ENCODE data around the gene HMCN1.
"Not testable (repeated sequence)": the region's sequence is repeated elsewhere in the genome, so short reads cannot be mapped to it uniquely, and the experiment has no call there.

The HMCN1 gene

GRCh38 chr1:185792040-185792439 is 57.8 kb downstream of the HMCN1 start:
- TF ChIP-seq EZH2 (optimal IDR thresholded peaks at IDR 0.05; ENCODE audit: low read depth, low read length) (no peak), EZH2phosphoT487 (IDR thresholded peaks at IDR 0.05; ENCODE audit: low read length) (no peak), CTCF (IDR thresholded peaks at IDR 0.05; ENCODE audit: low read length) (no peak)
- no peaks in the 10 kb centered on the region for H3K79me2 ChIP-seq (ENCODE audit: low read length)
- H3K9me3 ChIP-seq (replicated peaks; ENCODE audit: insufficient read depth, low read length): no peaks in the 10 kb centered on the region
- H3K27ac ChIP-seq (ENCODE audit: low read length): no peak overlapping the region
- H3K4me2 ChIP-seq (ENCODE audit: low read depth, low read length): no peak overlapping the region
- no peaks in the 10 kb centered on the region for H3K36me3 ChIP-seq (replicated peaks; ENCODE audit: insufficient read depth, low read length)
- H2AFZ ChIP-seq (ENCODE audit: low read length): no peak overlapping the region
- H3F3A ChIP-seq (ENCODE audit: insufficient read depth, low read length): no peaks in the 10 kb centered on the region
- no peaks in the 10 kb centered on the region for H4K20me1 ChIP-seq (ENCODE audit: insufficient read depth, low read length)
- H3K27me3 ChIP-seq (replicated peaks; ENCODE audit: insufficient read depth, low read length): no peaks in the 10 kb centered on the region
- no peak overlapping the region for H3K9ac ChIP-seq (ENCODE audit: low read length)
- no peak for DNase-seq
- H3K4me3 ChIP-seq (ENCODE audit: low read length): no peak overlapping the region
- 0 out of 2 replicates have a peak, but pooled peaks cover 3% of the 10 kb centered on the region for H3K9me2 ChIP-seq (replicated peaks; ENCODE audit: insufficient read depth, low read length)
- no peaks in the 10 kb centered on the region for H3K4me1 ChIP-seq (ENCODE audit: low read length)

GRCh38 chr1:185794495-185794894 is 60.3 kb downstream of the HMCN1 start:
- not testable (repeated sequence) for H3K27me3 ChIP-seq (replicated peaks; ENCODE audit: insufficient read depth, low read length); DNase-seq; H2AFZ ChIP-seq (ENCODE audit: low read length); H3K9me3 ChIP-seq (replicated peaks; ENCODE audit: insufficient read depth, low read length); H3K79me2 ChIP-seq (ENCODE audit: low read length); H3K9me2 ChIP-seq (replicated peaks; ENCODE audit: insufficient read depth, low read length); H3K27ac ChIP-seq (ENCODE audit: low read length); H4K20me1 ChIP-seq (ENCODE audit: insufficient read depth, low read length); H3K4me3 ChIP-seq (ENCODE audit: low read length); H3K4me1 ChIP-seq (ENCODE audit: low read length); H3K9ac ChIP-seq (ENCODE audit: low read length); H3F3A ChIP-seq (ENCODE audit: insufficient read depth, low read length); H3K4me2 ChIP-seq (ENCODE audit: low read depth, low read length); H3K36me3 ChIP-seq (replicated peaks; ENCODE audit: insufficient read depth, low read length)

GRCh38 chr1:185795181-185795580 is 61.0 kb downstream of the HMCN1 start:
- Histone ChIP-seq H3F3A (ENCODE audit: insufficient read depth, low read length) (no peaks in the 10 kb centered on the region), H3K9me3 (replicated peaks; ENCODE audit: insufficient read depth, low read length) (no peaks in the 10 kb centered on the region), H3K9me2 (replicated peaks; ENCODE audit: insufficient read depth, low read length) (0 out of 2 replicates have a peak, but pooled peaks cover 3% of the 10 kb centered on the region), H3K4me2 (ENCODE audit: low read depth, low read length) (no peak overlapping the region), H3K27me3 (replicated peaks; ENCODE audit: insufficient read depth, low read length) (no peaks in the 10 kb centered on the region), H3K27ac (ENCODE audit: low read length) (no peak overlapping the region), H3K4me1 (ENCODE audit: low read length) (no peaks in the 10 kb centered on the region), H3K36me3 (replicated peaks; ENCODE audit: insufficient read depth, low read length) (no peaks in the 10 kb centered on the region), H3K9ac (ENCODE audit: low read length) (no peak overlapping the region), H4K20me1 (ENCODE audit: insufficient read depth, low read length) (no peaks in the 10 kb centered on the region), H2AFZ (ENCODE audit: low read length) (no peak overlapping the region), H3K79me2 (ENCODE audit: low read length) (no peaks in the 10 kb centered on the region), H3K4me3 (ENCODE audit: low read length) (no peak overlapping the region)
- TF ChIP-seq CTCF (IDR thresholded peaks at IDR 0.05; ENCODE audit: low read length) (no peak), EZH2 (optimal IDR thresholded peaks at IDR 0.05; ENCODE audit: low read depth, low read length) (no peak), EZH2phosphoT487 (IDR thresholded peaks at IDR 0.05; ENCODE audit: low read length) (no peak)
- DNase-seq: no peak

GRCh38 chr1:185798505-185798904 is 64.3 kb downstream of the HMCN1 start:
- no peak overlapping the region for H2AFZ ChIP-seq (ENCODE audit: low read length)

More at GRCh38 chr1:185798505-185798904, 64.3 kb downstream of the HMCN1 start:
- no peaks in the 10 kb centered on the region for H4K20me1 ChIP-seq (ENCODE audit: insufficient read depth, low read length)
- H3K4me2 ChIP-seq (ENCODE audit: low read depth, low read length): no peak overlapping the region
- H3K9me2 ChIP-seq (replicated peaks; ENCODE audit: insufficient read depth, low read length): 0 out of 2 replicates have a peak, but pooled peaks cover 3% of the 10 kb centered on the region
- no peaks in the 10 kb centered on the region for H3F3A ChIP-seq (ENCODE audit: insufficient read depth, low read length)
- H3K4me3 ChIP-seq (ENCODE audit: low read length): no peak overlapping the region
- no peak overlapping the region for H3K27ac ChIP-seq (ENCODE audit: low read length)
- no peaks in the 10 kb centered on the region for H3K4me1 ChIP-seq (ENCODE audit: low read length)
- no peaks in the 10 kb centered on the region for H3K36me3 ChIP-seq (replicated peaks; ENCODE audit: insufficient read depth, low read length)
- H3K9ac ChIP-seq (ENCODE audit: low read length): no peak overlapping the region
- no peaks in the 10 kb centered on the region for H3K79me2 ChIP-seq (ENCODE audit: low read length)
- H3K27me3 ChIP-seq (replicated peaks; ENCODE audit: insufficient read depth, low read length): no peaks in the 10 kb centered on the region
- no peaks in the 10 kb centered on the region for H3K9me3 ChIP-seq (replicated peaks; ENCODE audit: insufficient read depth, low read length)
- no peak for TF ChIP-seq EZH2 (optimal IDR thresholded peaks at IDR 0.05; ENCODE audit: low read depth, low read length)
- TF ChIP-seq CTCF (IDR thresholded peaks at IDR 0.05; ENCODE audit: low read length): no peak
- TF ChIP-seq EZH2phosphoT487 (IDR thresholded peaks at IDR 0.05; ENCODE audit: low read length): no peak
- no peak for DNase-seq
